Middle frontal gyrus (tissue), 1 donor: ENCODE results near the gene FAM163B.

Experiments used
- DNase-seq: peaks from one replicate; pipeline ENCODE4 v3.0.0-alpha.2; 2015; ENCODE audit warnings: low spot score; ENCODE audit errors: extremely low spot score

Gene FAM163B

GRCh38 chr9:133599470-133600173 is 9.6 kb downstream of the FAM163B start:
- DNase-seq = no peak

- no peak for DNase-seq
These were observed 10.2 kb downstream of the FAM163B start for GRCh38 chr9:133598978-133599377.

GRCh38 chr9:133597316-133597957 is 11.8 kb downstream of the FAM163B start:
- no peak for DNase-seq

- DNase-seq = no peak
These were observed 13.3 kb downstream of the FAM163B start for GRCh38 chr9:133595910-133596309.

GRCh38 chr9:133594310-133594709 is 14.9 kb downstream of the FAM163B start:
- no peak for DNase-seq

GRCh38 chr9:133593587-133594253 is 15.5 kb downstream of the FAM163B start:
- DNase-seq = no peak

GRCh38 chr9:133592731-133593409 is 16.3 kb downstream of the FAM163B start:
- no peak for DNase-seq

- no peak for DNase-seq
These were observed 17.2 kb downstream of the FAM163B start for GRCh38 chr9:133591985-133592384.

- DNase-seq = no peak
These were observed 17.9 kb downstream of the FAM163B start for GRCh38 chr9:133591116-133591910.

- no peak for DNase-seq
These were observed 18.8 kb downstream of the FAM163B start for GRCh38 chr9:133590231-133590855.

GRCh38 chr9:133589454-133590227 is 19.5 kb downstream of the FAM163B start:
- no peak for DNase-seq

- no peak for DNase-seq
These were observed 21.7 kb downstream of the FAM163B start for GRCh38 chr9:133587466-133587865.

GRCh38 chr9:133587051-133587450 is 22.1 kb downstream of the FAM163B start:
- no peak for DNase-seq

- DNase-seq = no peak
These were observed 23.5 kb downstream of the FAM163B start for GRCh38 chr9:133585481-133586351.

GRCh38 chr9:133584559-133585476 is 24.4 kb downstream of the FAM163B start:
- no peak for DNase-seq

GRCh38 chr9:133584167-133584558 is 25.0 kb downstream of the FAM163B start:
- no peak for DNase-seq

GRCh38 chr9:133583586-133583985 is 25.6 kb downstream of the FAM163B start:
- no peak for DNase-seq

GRCh38 chr9:133583111-133583510 is 26.1 kb downstream of the FAM163B start:
- DNase-seq = no peak
